Measurements from ENCODE around the gene MB21D2.

The MB21D2 gene

GRCh38 chr3:192892981-192893700 is 24.5 kb downstream of the MB21D2 start:
- DNase-seq (ENCODE audit: low spot score), result no peak

GRCh38 chr3:192890347-192891335 is 27.0 kb downstream of the MB21D2 start:
- no peak for DNase-seq (ENCODE audit: low spot score)

GRCh38 chr3:192889679-192890078 is 28.0 kb downstream of the MB21D2 start:
- no peak for DNase-seq (ENCODE audit: low spot score)

- no peak for DNase-seq (ENCODE audit: low spot score)
Measured at GRCh38 chr3:192888190-192888589, 29.5 kb downstream of the MB21D2 start.

GRCh38 chr3:192887701-192888100 is 30.0 kb downstream of the MB21D2 start:
- no peak for DNase-seq (ENCODE audit: low spot score)

- DNase-seq (ENCODE audit: low spot score), result no peak
Measured at GRCh38 chr3:192887047-192887446, 30.6 kb downstream of the MB21D2 start.

- DNase-seq (ENCODE audit: low spot score), result peak; percentile 18
Measured at GRCh38 chr3:192884777-192885773, 32.6 kb downstream of the MB21D2 start.

GRCh38 chr3:192883512-192883911 is 34.1 kb downstream of the MB21D2 start:
- no peak for DNase-seq (ENCODE audit: low spot score)

- DNase-seq (ENCODE audit: low spot score), result no peak
Measured at GRCh38 chr3:192881159-192881786, 36.4 kb downstream of the MB21D2 start.

GRCh38 chr3:192880313-192880712 is 37.3 kb downstream of the MB21D2 start:
- DNase-seq (ENCODE audit: low spot score), result no peak

GRCh38 chr3:192879346-192880031 is 38.2 kb downstream of the MB21D2 start:
- DNase-seq (ENCODE audit: low spot score), result no peak

GRCh38 chr3:192875971-192876565 is 41.6 kb downstream of the MB21D2 start:
- no peak for DNase-seq (ENCODE audit: low spot score)

GRCh38 chr3:192870822-192871221 is 46.8 kb downstream of the MB21D2 start:
- no peak for DNase-seq (ENCODE audit: low spot score)

GRCh38 chr3:192869131-192870031 is 48.3 kb downstream of the MB21D2 start:
- DNase-seq (ENCODE audit: low spot score), result no peak

- DNase-seq (ENCODE audit: low spot score), result no peak
Measured at GRCh38 chr3:192867645-192868044, 50.0 kb downstream of the MB21D2 start.

GRCh38 chr3:192866804-192867203 is 50.9 kb downstream of the MB21D2 start:
- DNase-seq (ENCODE audit: low spot score), result no peak

GRCh38 chr3:192864941-192865340 is 52.7 kb downstream of the MB21D2 start:
- DNase-seq (ENCODE audit: low spot score), result no peak

GRCh38 chr3:192863091-192863420 is 54.6 kb downstream of the MB21D2 start:
- DNase-seq (ENCODE audit: low spot score), result no peak
